Endothelial cell of umbilical vein (primary cell): Measurements from ENCODE around the gene ATXN1. TPM values are rescaled to one million over a fixed set of nuclear protein-coding genes. Genes with fewer than 3 reads are reported as not detected.

Source experiments
- BruUV-seq: library from RNA; stranded (reverse); fragments of 400-500 nt; replicated peaks from 2 replicates; lab custom pipeline; 2021; lab: Mats Ljungman, UMichigan
- CTCF ChIA-PET: fragments of 300-600, 350-600 bp; sonication (Branson Sonifier 250); formaldehyde crosslinking; loops from one replicate; lab custom pipeline; 2021; ENCODE audit warnings: antibody characterized with exemption, inconsistent platforms; lab: Charles Lee
- POLR2A ChIA-PET: fragments of 300-600, 350-600 bp; sonication (Branson Sonifier 250); formaldehyde crosslinking; loops from one replicate; lab custom pipeline; 2021; ENCODE audit warnings: antibody characterized with exemption, inconsistent platforms; lab: Charles Lee
- DNase-seq: peaks from one replicate; pipeline ENCODE4 v3.0.0-alpha.2; 2011; ENCODE audit warnings: low read depth, low spot score
- FAIRE-seq: peaks from 2 replicates; lab custom pipeline; 2011; peaks lifted over from hg19 to GRCh38; lab: Jason Lieb, UNC
- H2AFZ ChIP-seq: 2 replicates; pipeline ENCODE4 v1.6.0; 2012; ENCODE audit warnings: low read depth, low read length, control low read depth, inconsistent platforms
- H3K27ac ChIP-seq: 2 replicates; pipeline ENCODE4 v1.5.1; 2011; ENCODE audit warnings: low read depth, mild to moderate bottlenecking, control low read depth, low read length, moderate library complexity; ENCODE audit not compliant: insufficient read depth
- H3K27me3 ChIP-seq, 2 experiments: 2 replicates each; pipeline versions ENCODE4 v1.6.0 to v1.6.1; 2011; ENCODE audit warnings: low read length in 2 of 2, mixed read lengths in 1 of 2; ENCODE audit not compliant: control insufficient read depth in 2 of 2, insufficient read depth in 2 of 2
- H3K36me3 ChIP-seq, 2 experiments: 2 replicates in 1 of 2; 3 replicates in 1 of 2; pipeline ENCODE4 v1.5.1; 2011; ENCODE audit warnings: low read length in 2 of 2, mild to moderate bottlenecking in 1 of 2, moderate library complexity in 1 of 2; ENCODE audit not compliant: control insufficient read depth in 2 of 2, insufficient read depth in 2 of 2; ENCODE audit errors: extremely low read depth in 1 of 2
- H3K4me1 ChIP-seq: 3 replicates; pipeline ENCODE4 v1.5.1; 2011; ENCODE audit warnings: mild to moderate bottlenecking, low read length; ENCODE audit not compliant: control insufficient read depth, insufficient read depth; ENCODE audit errors: extremely low read depth
- H3K4me2 ChIP-seq: 2 replicates; pipeline ENCODE4 v1.6.1; 2011; ENCODE audit warnings: low read length, control low read depth, mixed read lengths; ENCODE audit not compliant: insufficient read depth
- H3K4me3 ChIP-seq, 3 experiments: fragments of 200-600 bp in 1 of 3; sonication (generic), shearing (Covaris generic) in 1 of 3; replicated peaks in 1 of 3; 2 replicates each; pipeline ENCODE4 v1.5.1; 2011 to 2016; ENCODE audit warnings: control low read depth in 3 of 3, low read length in 3 of 3, mild to moderate bottlenecking in 2 of 3, inconsistent platforms in 1 of 3, low read depth in 1 of 3, moderate library complexity in 1 of 3; ENCODE audit not compliant: insufficient read depth in 1 of 3
- H3K79me2 ChIP-seq: 2 replicates; pipeline ENCODE4 v1.6.0; 2012; ENCODE audit warnings: low read length, inconsistent platforms; ENCODE audit not compliant: control insufficient read depth, insufficient read depth
- H3K9ac ChIP-seq: replicated peaks from 2 replicates; pipeline ENCODE3; 2011; ENCODE audit warnings: low read length, control low read depth; ENCODE audit not compliant: insufficient read depth; ENCODE audit errors: extremely low read depth
- H3K9me1 ChIP-seq: replicated peaks from 3 replicates; pipeline ENCODE4 v1.6.0; 2011; ENCODE audit warnings: mild to moderate bottlenecking, low read length; ENCODE audit not compliant: control insufficient read depth, insufficient read depth; ENCODE audit errors: extremely low read depth
- H3K9me3 ChIP-seq: replicated peaks from 2 replicates; pipeline ENCODE4 v1.5.1; 2012; ENCODE audit warnings: low read length, inconsistent platforms; ENCODE audit not compliant: control insufficient read depth, insufficient read depth
- H4K20me1 ChIP-seq: replicated peaks from 2 replicates; pipeline ENCODE3; 2011; ENCODE audit warnings: mild to moderate bottlenecking, low read length; ENCODE audit not compliant: control insufficient read depth, insufficient read depth; ENCODE audit errors: extremely low read depth
- CTCF ChIP-seq, 2 donors: IDR thresholded peaks; 1 replicate in 1 of 2; 2 replicates in 1 of 2; pipeline ENCODE4 v1.5.1; 2011; ENCODE audit warnings: low read length in 2 of 2, mild to moderate bottlenecking in 2 of 2, moderate library complexity in 2 of 2, control low read depth in 1 of 2, inconsistent platforms in 1 of 2, low read depth in 1 of 2; ENCODE audit not compliant: insufficient read depth in 1 of 2; ENCODE audit errors: extremely low read depth in 1 of 2
- EZH2 ChIP-seq: IDR thresholded peaks from 2 replicates; pipeline ENCODE4 v1.6.1; 2012; ENCODE audit warnings: borderline replicate concordance, low read depth, mild to moderate bottlenecking, moderate library complexity, low read length, inconsistent platforms; ENCODE audit not compliant: severe bottlenecking
- FOS ChIP-seq: IDR thresholded peaks from 2 replicates; pipeline ENCODE4 v1.6.1; 2011; ENCODE audit warnings: mild to moderate bottlenecking, low read length, moderate library complexity, borderline replicate concordance; ENCODE audit not compliant: insufficient read depth
- GATA2 ChIP-seq: IDR thresholded peaks from 2 replicates; pipeline ENCODE4 v1.7.0; 2011; ENCODE audit warnings: low read depth, mild to moderate bottlenecking, moderate library complexity, mixed read lengths, low read length; ENCODE audit not compliant: insufficient read length, insufficient read depth
- JUN ChIP-seq: IDR thresholded peaks from 2 replicates; pipeline ENCODE4 v1.6.1; 2011; ENCODE audit warnings: borderline replicate concordance, low read depth; ENCODE audit not compliant: insufficient read length, insufficient read depth
- MYC ChIP-seq: IDR thresholded peaks from one replicate; pipeline ENCODE4 v1.6.1; 2011; ENCODE audit warnings: mild to moderate bottlenecking, low read depth, low read length
- POLR2A ChIP-seq: IDR thresholded peaks from 2 replicates; pipeline ENCODE4 v1.6.1; 2012; ENCODE audit warnings: low read depth, mild to moderate bottlenecking, control low read depth, low read length
- POLR2AphosphoS5 ChIP-seq: IDR thresholded peaks from 2 replicates; pipeline ENCODE4 v1.6.1; 2012; ENCODE audit warnings: low read depth, mild to moderate bottlenecking, control low read depth, low read length, moderate library complexity; ENCODE audit not compliant: insufficient read depth
- dilution Hi-C: fragments of 300-500 bp; cut with MboI; formaldehyde crosslinking; loops from one replicate; pipeline ENCODE4 v1.15.0; 2019; ENCODE audit warnings: low sequenced_read_pairs; ENCODE audit not compliant: extremely low pct_ligation_motif_present
- intact Hi-C: fragments of 100-400 bp; cut with micrococcal nuclease; formaldehyde crosslinking; loops from one replicate; pipeline ENCODE4 v1.10.0; 2022
- polyA plus RNA-seq, 4 experiments: library from polyadenylated mRNA; depleted of rRNA in 3 of 4; stranded (reverse) in 3 of 4; unstranded in 1 of 4; fragments of >200 nt; gene quantifications; 2 replicates each; pipeline versions ENCODE4 v1.2.1 to v1.2.3, GENCODE V29; 2011 to 2012; ENCODE audit warnings: missing spikeins in 1 of 4
- total RNA-seq: library from RNA; stranded (reverse); gene quantifications from 2 replicates; pipeline ENCODE4 v1.2.3, GENCODE V29; 2021
- TF ChIP-seq, protein P1 (sequence below): IDR thresholded peaks from 2 replicates; pipeline ENCODE4 v1.6.1; 2011; ENCODE audit not compliant: insufficient read depth, insufficient read length

Gene ATXN1
- total and polyA plus RNA-seq, 2 donors (not counting 3 experiments of a cell fraction or from before 2014, with no cell fraction given), result 16.4 to 33.0 TPM

GRCh38 chr6:16720861-16721260, 40.4 kb downstream of the ATXN1 start:
- TF ChIP-seq FOS (no peak), CTCF (IDR thresholded peaks at IDR 0.05; ENCODE audit: extremely low read depth in 1 of 2, insufficient read depth in 1 of 2, low read depth in 1 of 2, low read length in 2 of 2) (no peak)
- Histone ChIP-seq H3K36me3 (no peaks in the 10 kb centered on the region), H3K27me3 (no peaks in the 10 kb centered on the region), H2AFZ (no peak overlapping the region), H3K4me2 (no peak overlapping the region), H3K4me3 (no peak overlapping the region), H3K9ac (no peak overlapping the region), H3K9me3 (no peaks in the 10 kb centered on the region), H3K4me1 (peaks cover 64% of the 10 kb centered on the region), H3K79me2 (peaks cover 3% of the 10 kb centered on the region), H3K27ac (no peak overlapping the region), H4K20me1 (no peaks in the 10 kb centered on the region), H3K9me1 (no peaks in the 10 kb centered on the region)
- ChIA-PET CTCF (interaction anchor here (1.3 to 1.6 kb wide), 4 partner anchors 41 to 57 kb away, joined by 3 to 7 read pairs (median 4); partner anchors contain the start of gene ATXN1), POLR2A (interaction anchor here (0.5 kb wide), 1 partner anchor 38 kb away, joined by 3 read pairs; no protein-coding TSS in a partner anchor)
- FAIRE-seq (no peak), DNase-seq (no peak)
- intact Hi-C loops, result no loop called here
- dilution Hi-C loops, result no loop called here
- no TSS peak for BruUV-seq

DNA sequence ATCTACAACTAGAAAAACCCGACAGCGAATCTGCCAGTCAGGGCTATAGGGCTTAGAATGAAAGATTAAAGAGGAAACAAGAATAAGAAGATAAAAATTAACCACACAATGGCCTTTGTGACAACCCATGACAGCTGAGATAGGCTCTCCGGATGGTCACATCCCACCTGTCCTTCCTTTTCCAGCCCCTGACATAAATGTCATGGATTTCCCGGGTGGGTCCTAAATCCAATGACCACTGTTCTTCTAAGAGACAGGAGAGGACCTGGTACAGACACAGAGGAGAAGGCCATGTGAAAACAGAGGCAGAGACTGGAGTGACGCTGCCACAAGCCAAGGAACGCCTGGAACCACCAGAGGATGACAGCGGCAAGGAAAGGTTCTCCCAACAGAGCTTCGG, 41.8 kb downstream of the ATXN1 start:
- H3K4me3 ChIP-seq, result no peak overlapping the region
- H3K27me3 ChIP-seq, result no peaks in the 10 kb centered on the region
- H3K4me2 ChIP-seq, result peak overlapping the region; percentile 60
- dilution Hi-C loops (no loop called here), intact Hi-C loops (no loop called here)
- H3K9me1 ChIP-seq, result no peaks in the 10 kb centered on the region
- no peak for DNase-seq
- H3K27ac ChIP-seq, result no peak overlapping the region
- no peak overlapping the region for H2AFZ ChIP-seq
- H3K4me1 ChIP-seq, result peaks cover 51% of the 10 kb centered on the region
- ChIA-PET POLR2A (no interaction called here), CTCF (interaction anchor here (0.6 to 1.5 kb wide), 6 partner anchors 40 to 209 kb away, joined by 3 to 9 read pairs (median 4); partner anchors contain the start of gene ATXN1)
- no peak overlapping the region for H3K9ac ChIP-seq
- no peaks in the 10 kb centered on the region for H3K9me3 ChIP-seq
- H4K20me1 ChIP-seq, result no peaks in the 10 kb centered on the region
- TF ChIP-seq POLR2A, result no peak
- no peak for TF ChIP-seq JUN
- no peak for TF ChIP-seq CTCF (IDR thresholded peaks at IDR 0.05; ENCODE audit: extremely low read depth in 1 of 2, insufficient read depth in 1 of 2, low read depth in 1 of 2, low read length in 2 of 2)
- TF ChIP-seq, protein P1, sequence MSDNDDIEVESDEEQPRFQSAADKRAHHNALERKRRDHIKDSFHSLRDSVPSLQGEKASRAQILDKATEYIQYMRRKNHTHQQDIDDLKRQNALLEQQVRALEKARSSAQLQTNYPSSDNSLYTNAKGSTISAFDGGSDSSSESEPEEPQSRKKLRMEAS, result no peak
- TF ChIP-seq POLR2AphosphoS5, result no peak
- TF ChIP-seq FOS, result no peak
- no peak for TF ChIP-seq GATA2
- TF ChIP-seq MYC, result no peak
- no peak for TF ChIP-seq EZH2
- no TSS peak for BruUV-seq
- no peaks in the 10 kb centered on the region for H3K36me3 ChIP-seq
- no peak for FAIRE-seq
- peaks cover 3% of the 10 kb centered on the region for H3K79me2 ChIP-seq
